Trophoblast cell (in vitro differentiated cells and primary cell): ENCODE data around the gene ZDHHC24.

Experiments used
- DNase-seq, 2 donors: peaks; one replicate each; pipeline ENCODE4 v3.0.0-alpha.2; 2016
- H2AFZ ChIP-seq: 2 replicates; pipeline ENCODE4 v1.6.1; 2013; ENCODE audit warnings: low read length, moderate library complexity, mild to moderate bottlenecking; ENCODE audit not compliant: insufficient read depth, poor library complexity
- H2AK5ac ChIP-seq: 2 replicates; pipeline ENCODE4 v1.6.1; 2013; ENCODE audit warnings: mild to moderate bottlenecking, low read length
- H2BK120ac ChIP-seq: 2 replicates; pipeline ENCODE4 v1.6.1; 2013; ENCODE audit warnings: low read length, mild to moderate bottlenecking, moderate library complexity; ENCODE audit not compliant: insufficient read depth, poor library complexity
- H2BK12ac ChIP-seq: 2 replicates; pipeline ENCODE4 v1.6.1; 2013; ENCODE audit warnings: mild to moderate bottlenecking, low read length, moderate library complexity
- H2BK5ac ChIP-seq: 2 replicates; pipeline ENCODE4 v1.6.1; 2013; ENCODE audit warnings: low read length, low read depth, moderate library complexity, mild to moderate bottlenecking; ENCODE audit not compliant: poor library complexity
- H3K14ac ChIP-seq: 2 replicates; pipeline ENCODE4 v1.6.1; 2013; ENCODE audit warnings: mild to moderate bottlenecking, low read length
- H3K18ac ChIP-seq: 2 replicates; pipeline ENCODE4 v1.6.1; 2013; ENCODE audit warnings: mild to moderate bottlenecking, low read length
- H3K23ac ChIP-seq: 2 replicates; pipeline ENCODE4 v1.6.1; 2013; ENCODE audit warnings: low read length
- H3K27ac ChIP-seq: 2 replicates; pipeline ENCODE4 v1.5.1; 2013; ENCODE audit warnings: low read depth, mild to moderate bottlenecking, inconsistent platforms, low read length, moderate library complexity
- H3K27me3 ChIP-seq: 2 replicates; pipeline ENCODE4 v1.6.1; 2013; ENCODE audit warnings: inconsistent platforms, mild to moderate bottlenecking, low read length, moderate library complexity; ENCODE audit not compliant: insufficient read depth
- H3K36me3 ChIP-seq, 2 experiments: 1 replicate in 1 of 2; 2 replicates in 1 of 2; pipeline ENCODE4 v1.6.1; 2013; ENCODE audit warnings: low read length in 2 of 2, mild to moderate bottlenecking in 2 of 2, moderate library complexity in 1 of 2; ENCODE audit not compliant: insufficient read depth in 2 of 2, control insufficient read depth in 1 of 2
- H3K4ac ChIP-seq: 2 replicates; pipeline ENCODE4 v1.6.1; 2013; ENCODE audit warnings: low read depth, mild to moderate bottlenecking, low read length, moderate library complexity
- H3K4me1 ChIP-seq, 2 experiments: 1 replicate in 1 of 2; 2 replicates in 1 of 2; pipeline ENCODE4 v1.6.1; 2013; ENCODE audit warnings: low read length in 2 of 2, mild to moderate bottlenecking in 2 of 2, moderate library complexity in 1 of 2; ENCODE audit not compliant: insufficient read depth in 2 of 2, control insufficient read depth in 1 of 2
- H3K4me2 ChIP-seq: 2 replicates; pipeline ENCODE4 v1.6.1; 2013; ENCODE audit warnings: inconsistent platforms, mild to moderate bottlenecking, low read length, moderate library complexity
- H3K4me3 ChIP-seq: 2 replicates; pipeline ENCODE4 v1.5.1; 2013; ENCODE audit warnings: mild to moderate bottlenecking, low read depth, low read length, inconsistent platforms
- H3K79me1 ChIP-seq: one replicate; pipeline ENCODE4 v1.6.1; 2013; ENCODE audit warnings: low read length
- H3K79me2 ChIP-seq: 2 replicates; pipeline ENCODE4 v1.6.1; 2013; ENCODE audit warnings: low read length, mild to moderate bottlenecking; ENCODE audit not compliant: control insufficient read depth, insufficient read depth, poor library complexity
- H3K9ac ChIP-seq: 2 replicates; pipeline ENCODE4 v1.6.1; 2013; ENCODE audit warnings: mild to moderate bottlenecking, low read length
- H3K9me3 ChIP-seq: 2 replicates; pipeline ENCODE4 v1.6.1; 2013; ENCODE audit warnings: low read depth, mild to moderate bottlenecking, control low read depth, inconsistent platforms, low read length; ENCODE audit not compliant: insufficient read depth
- H4K12ac ChIP-seq: 2 replicates; pipeline ENCODE4 v1.6.1; 2013; ENCODE audit warnings: low read depth, mild to moderate bottlenecking, low read length, moderate library complexity
- H4K8ac ChIP-seq: 2 replicates; pipeline ENCODE4 v1.6.1; 2013; ENCODE audit warnings: low read depth, mild to moderate bottlenecking, low read length, moderate library complexity
- H4K91ac ChIP-seq: one replicate; pipeline ENCODE4 v1.6.1; 2013; ENCODE audit warnings: low read depth, mild to moderate bottlenecking, low read length, moderate library complexity
- WGBS: extraction: QIAGEN DNeasy Blood & Tissue Kit; methylation state at CpG from one replicate; pipeline ENCODE4 v1.1.7; 2013; ENCODE audit warnings: missing lambda C conversion rate; ENCODE audit not compliant: insufficient read length, insufficient coverage; ENCODE audit errors: extremely low coverage; 5-methylcytosine and 5-hydroxymethylcytosine counted together

ZDHHC24 gene

DNA sequence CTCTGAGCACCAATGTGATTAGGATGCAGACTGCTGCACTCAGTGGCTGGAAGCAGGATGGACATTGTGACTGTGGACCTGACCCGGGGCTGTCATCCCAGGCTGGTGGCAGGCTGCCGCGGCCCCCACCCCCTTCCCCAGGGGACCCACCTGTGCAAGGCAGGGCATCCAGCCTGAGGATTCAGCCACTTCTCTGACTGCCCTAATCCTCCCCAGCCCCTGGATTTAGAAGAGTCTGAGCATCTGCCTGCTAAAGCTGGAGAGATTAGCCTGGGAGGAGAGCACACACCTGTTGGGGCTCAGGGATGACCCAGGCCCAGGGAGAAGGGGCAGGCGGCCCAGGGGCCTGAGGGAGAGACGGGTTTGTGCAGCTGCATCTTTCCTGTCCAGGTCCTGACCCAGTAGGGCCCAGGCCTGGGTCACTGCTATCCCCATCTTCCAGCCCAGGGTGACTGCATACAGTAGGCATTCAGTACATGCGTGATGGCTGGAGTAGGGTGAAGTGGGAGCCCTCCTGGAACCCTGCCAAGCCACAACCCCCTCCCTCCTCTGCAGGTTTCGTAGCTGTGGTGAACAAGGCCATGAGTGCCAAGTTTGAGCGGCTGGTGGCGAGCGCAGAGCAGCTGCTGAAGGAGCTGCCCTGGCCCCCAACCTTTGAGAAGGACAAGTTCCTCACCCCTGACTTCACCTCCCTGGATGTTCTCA, 53.5 kb downstream of the ZDHHC24 start:
- Histone ChIP-seq H2AFZ (no peak overlapping the region), H3K18ac (no peak overlapping the region), H3K4me2 (no peak overlapping the region), H3K27ac (no peak overlapping the region), H3K4ac (no peak overlapping the region), H3K9ac (no peak overlapping the region), H3K36me3 (peaks cover 62 to 67% of the 10 kb centered on the region in 2 experiments), H2AK5ac (no peak overlapping the region), H4K91ac (no peak overlapping the region), H2BK5ac (no peak overlapping the region), H3K79me2 (no peaks in the 10 kb centered on the region), H3K23ac (no peak overlapping the region), H2BK12ac (no peak overlapping the region), H2BK120ac (no peak overlapping the region), H3K14ac (no peak overlapping the region), H3K9me3 (no peaks in the 10 kb centered on the region), H4K12ac (no peak overlapping the region), H3K79me1 (no peaks in the 10 kb centered on the region), H3K4me3 (no peak overlapping the region), H4K8ac (no peak overlapping the region), H3K27me3 (no peaks in the 10 kb centered on the region), H3K4me1 (no peaks in the 10 kb centered on the region)
- DNase-seq = no peak
- no CpG with 5 or more reads among the region's 10 CpGs for WGBS

DNA sequence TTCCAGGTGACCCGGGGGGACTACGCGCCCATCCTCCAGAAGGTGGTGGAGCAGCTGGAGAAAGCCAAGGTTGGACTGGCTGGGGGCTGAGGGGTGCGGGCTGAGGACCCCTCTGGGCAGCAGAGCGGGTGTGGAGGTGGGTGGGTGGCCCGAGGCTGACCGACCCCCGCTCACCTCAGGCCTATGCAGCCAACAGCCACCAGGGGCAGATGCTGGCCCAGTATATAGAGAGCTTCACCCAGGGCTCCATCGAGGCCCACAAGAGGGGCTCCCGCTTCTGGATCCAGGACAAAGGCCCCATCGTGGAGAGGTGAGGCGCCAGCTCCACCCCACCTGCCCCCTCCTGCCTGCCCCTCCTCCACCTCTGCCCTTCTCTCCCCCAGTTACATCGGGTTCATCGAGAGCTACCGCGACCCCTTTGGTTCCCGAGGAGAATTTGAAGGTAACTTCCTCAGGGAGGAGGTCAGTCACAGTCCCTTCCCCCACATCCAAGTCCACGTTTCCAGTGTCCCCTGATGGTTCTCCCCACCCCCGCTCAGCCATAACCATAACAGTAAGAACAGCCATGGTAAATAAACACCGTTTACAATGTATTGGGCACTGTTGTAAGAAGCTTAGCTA, 54.4 kb downstream of the ZDHHC24 start:
- Histone ChIP-seq H3K4ac (no peak overlapping the region), H3K27me3 (no peaks in the 10 kb centered on the region), H3K79me2 (no peaks in the 10 kb centered on the region), H3K9ac (no peak overlapping the region), H2AK5ac (no peak overlapping the region), H4K8ac (no peak overlapping the region), H2BK12ac (no peak overlapping the region), H3K23ac (no peak overlapping the region), H3K9me3 (no peaks in the 10 kb centered on the region), H3K27ac (no peak overlapping the region), H3K14ac (no peak overlapping the region), H4K12ac (no peak overlapping the region), H2AFZ (no peak overlapping the region), H3K18ac (no peak overlapping the region), H4K91ac (no peak overlapping the region), H3K4me1 (no peaks in the 10 kb centered on the region), H2BK120ac (no peak overlapping the region), H3K79me1 (no peaks in the 10 kb centered on the region), H3K36me3 (peaks cover 59 to 63% of the 10 kb centered on the region in 2 experiments), H3K4me2 (no peak overlapping the region), H3K4me3 (no peak overlapping the region), H2BK5ac (no peak overlapping the region)
- no peak for DNase-seq
- no CpG with 5 or more reads among the region's 20 CpGs for WGBS

DNA sequence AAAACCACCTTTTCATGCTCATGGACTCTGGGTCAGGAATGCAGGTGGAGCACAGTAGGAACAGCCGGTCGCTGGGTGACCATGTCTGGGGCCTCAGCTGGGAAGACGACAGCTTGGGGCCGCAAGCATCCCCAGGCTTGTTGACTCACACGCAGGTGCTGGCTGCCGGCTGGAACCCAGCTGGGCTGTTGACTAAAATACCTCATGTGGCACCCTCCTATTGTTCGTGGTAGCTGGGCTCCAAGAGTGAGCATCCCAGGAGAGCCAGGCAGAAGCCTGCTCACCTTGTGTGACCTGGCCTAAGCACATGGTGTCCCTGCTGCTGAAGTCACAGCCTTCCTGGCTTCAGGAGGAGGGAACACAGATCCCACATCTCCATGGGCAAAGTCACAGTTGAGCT, 56.2 kb downstream of the ZDHHC24 start:
- no peak overlapping the region for H3K9ac ChIP-seq
- no peak overlapping the region for H3K4me3 ChIP-seq
- DNase-seq = no peak
- H3K9me3 ChIP-seq = no peaks in the 10 kb centered on the region
- no peak overlapping the region for H4K8ac ChIP-seq
- H2BK5ac ChIP-seq = no peak overlapping the region
- peaks cover 61 to 62% of the 10 kb centered on the region in 2 experiments for H3K36me3 ChIP-seq
- no peak overlapping the region for H3K27ac ChIP-seq
- H4K12ac ChIP-seq = no peak overlapping the region
- H2BK12ac ChIP-seq = no peak overlapping the region
- no peaks in the 10 kb centered on the region for H3K27me3 ChIP-seq
- no peak overlapping the region for H3K18ac ChIP-seq
- no peak overlapping the region for H2AFZ ChIP-seq
- no peak overlapping the region for H3K23ac ChIP-seq
- H3K4me2 ChIP-seq = no peak overlapping the region
- H2AK5ac ChIP-seq = no peak overlapping the region
- no peak overlapping the region for H2BK120ac ChIP-seq
- no CpG with 5 or more reads among the region's 7 CpGs for WGBS
- H4K91ac ChIP-seq = no peak overlapping the region
- H3K79me2 ChIP-seq = no peaks in the 10 kb centered on the region
- H3K79me1 ChIP-seq = no peaks in the 10 kb centered on the region
- no peaks in the 10 kb centered on the region for H3K4me1 ChIP-seq
- no peak overlapping the region for H3K4ac ChIP-seq
- H3K14ac ChIP-seq = no peak overlapping the region

DNA sequence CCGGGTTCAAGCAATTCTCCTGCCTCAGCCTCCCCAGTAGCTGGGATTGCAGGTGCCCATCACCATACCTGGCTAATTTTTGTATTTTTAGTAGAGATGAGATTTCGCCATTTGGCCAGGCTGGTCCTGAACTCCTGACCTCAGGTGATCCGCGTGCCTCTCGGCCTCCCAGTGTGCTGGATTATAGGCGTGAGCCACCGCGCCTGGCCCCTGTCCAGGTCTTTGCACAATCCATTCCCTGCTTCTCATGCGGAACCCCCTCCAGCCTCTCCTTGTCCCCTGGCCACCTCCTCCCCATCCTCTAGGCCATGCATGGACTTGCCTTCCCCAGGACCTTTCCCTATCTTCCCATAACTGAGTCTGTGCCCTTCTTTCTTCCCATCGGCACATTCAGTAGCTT, 56.9 kb downstream of the ZDHHC24 start:
- H3K9me3 ChIP-seq = no peaks in the 10 kb centered on the region
- H2BK12ac ChIP-seq = no peak overlapping the region
- no CpG with 5 or more reads among the region's 10 CpGs for WGBS

More for the DNA sequence above, 56.9 kb downstream of the ZDHHC24 start:
- no peaks in the 10 kb centered on the region for H3K27me3 ChIP-seq
- H3K79me2 ChIP-seq = no peaks in the 10 kb centered on the region
- H3K9ac ChIP-seq = no peak overlapping the region
- H3K4me3 ChIP-seq = no peak overlapping the region
- H3K4me2 ChIP-seq = no peak overlapping the region
- no peak overlapping the region for H4K91ac ChIP-seq
- no peak overlapping the region for H3K23ac ChIP-seq
- no peak overlapping the region for H2AFZ ChIP-seq
- H3K18ac ChIP-seq = no peak overlapping the region
- no peak overlapping the region for H2AK5ac ChIP-seq
- no peak overlapping the region for H4K12ac ChIP-seq
- H3K79me1 ChIP-seq = no peaks in the 10 kb centered on the region
- no peak overlapping the region for H2BK5ac ChIP-seq
- no peak overlapping the region for H3K27ac ChIP-seq
- no peak overlapping the region for H2BK120ac ChIP-seq
- no peak overlapping the region for H4K8ac ChIP-seq
- H3K14ac ChIP-seq = no peak overlapping the region
- DNase-seq = no peak
- no peak overlapping the region for H3K4ac ChIP-seq
- peaks cover 57 to 61% of the 10 kb centered on the region in 2 experiments for H3K36me3 ChIP-seq
- H3K4me1 ChIP-seq = no peaks in the 10 kb centered on the region
